ENCODE results near the gene ZNF689. TPM values are rescaled to one million over a fixed set of nuclear protein-coding genes. Genes with fewer than 3 reads are reported as not detected.
A peak's percentile ranks its signal among the peaks of the same experiment; 100 is the strongest.

ZNF689 gene
- total and polyA plus RNA-seq, 8 donors, result 2.9 to 6.1 (median 4.8) TPM

GRCh38 chr16:30609002-30609925, 925 bp downstream of the ZNF689 start:
- H3K4me1 ChIP-seq, result peaks cover 3 to 9% (median 7%) of the 10 kb centered on the region in 3 donors
- intact Hi-C loops (cut with DNase I), result no loop called here
- no peaks in the 10 kb centered on the region for H3K9me3 ChIP-seq
- DNase-seq, result peak; percentile 46 to 85 (median 74)
- FAIRE-seq, result no peak
- peaks cover 1 to 24% (median 10%) of the 10 kb centered on the region in 3 donors for H3K36me3 ChIP-seq
- peak overlapping the region; percentile 59 to 94 (median 74) for H3K4me3 ChIP-seq
- TF ChIP-seq CTCF (IDR thresholded peaks at IDR 0.05), result no peak
- peak overlapping the region; percentile 93 to 98 (median 97) for H3K27ac ChIP-seq
- peak; percentile 64 to 78 (median 72) for ATAC-seq
- WGBS, 2 donors, result 11 to 13% methylated on average over 39 to 40 of the region's 40 CpGs
- H3K27me3 ChIP-seq, result no peaks in the 10 kb centered on the region

- Histone ChIP-seq H3K4me1 (peaks cover 3 to 9% (median 7%) of the 10 kb centered on the region in 3 donors), H3K9me3 (no peaks in the 10 kb centered on the region), H3K4me3 (no peak overlapping the region), H3K36me3 (peaks cover 9 to 34% (median 16%) of the 10 kb centered on the region in 3 donors), H3K27me3 (no peaks in the 10 kb centered on the region), H3K27ac (no peak overlapping the region)
- intact Hi-C loops (cut with DNase I), result no loop called here
- TF ChIP-seq CTCF (IDR thresholded peaks at IDR 0.05), result no peak
- FAIRE-seq, result no peak
- DNase-seq, result no peak
- 91 to 93% methylated on average over 3 of the region's 3 CpGs for WGBS, 2 donors
- no peak for ATAC-seq
Measured at GRCh38 chr16:30606004-30606403, 4.2 kb downstream of the ZNF689 start.

DNA sequence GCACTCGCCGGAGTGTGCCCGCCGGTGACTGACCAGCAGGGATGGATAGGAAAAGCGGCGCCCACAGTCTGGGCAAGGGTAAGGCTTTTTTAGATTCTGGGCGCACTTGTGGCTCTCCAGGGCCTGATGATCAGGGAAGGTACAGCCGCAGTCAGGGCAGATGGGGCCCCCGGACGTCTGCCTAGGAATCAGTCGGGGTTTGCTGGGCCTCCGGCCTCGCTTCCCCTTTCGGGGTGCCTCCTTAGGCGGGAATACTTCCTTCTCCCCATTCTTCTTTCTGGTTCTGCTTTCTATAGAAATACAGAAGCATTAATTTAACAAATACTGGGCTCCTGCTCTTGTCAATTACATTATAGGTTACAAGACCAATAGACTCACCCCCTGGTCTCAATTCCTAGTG, 5.0 kb downstream of the ZNF689 start:
- Histone ChIP-seq H3K27ac (no peak overlapping the region), H3K9me3 (no peaks in the 10 kb centered on the region), H3K4me1 (peaks cover 0 to 7% (median 6%) of the 10 kb centered on the region in 3 donors), H3K36me3 (peaks cover 9 to 34% (median 16%) of the 10 kb centered on the region in 3 donors), H3K4me3 (no peak overlapping the region), H3K27me3 (no peaks in the 10 kb centered on the region)
- WGBS, 2 donors, result 91 to 92% methylated on average over 15 of the region's 15 CpGs
- FAIRE-seq (no peak), DNase-seq (peak in 1 of 6 donors; percentile 39), ATAC-seq (no peak)
- no peak for TF ChIP-seq CTCF (IDR thresholded peaks at IDR 0.05)
- intact Hi-C loops (cut with DNase I), result no loop called here

- TF ChIP-seq CTCF (IDR thresholded peaks at IDR 0.05), result no peak
- DNase-seq (peak in 2 of 6 donors; percentile 34 to 68), ATAC-seq (no peak), FAIRE-seq (no peak)
- Histone ChIP-seq H3K4me1 (peaks cover 0 to 7% (median 6%) of the 10 kb centered on the region in 3 donors), H3K36me3 (peaks cover 9 to 34% (median 16%) of the 10 kb centered on the region in 3 donors), H3K27ac (no peak overlapping the region), H3K27me3 (no peaks in the 10 kb centered on the region), H3K4me3 (no peak overlapping the region), H3K9me3 (no peaks in the 10 kb centered on the region)
- intact Hi-C loops (cut with DNase I), result no loop called here
- WGBS, 2 donors, result 92 to 93% methylated on average over 48 to 49 of the region's 49 CpGs
Measured at GRCh38 chr16:30604316-30604947, 5.8 kb downstream of the ZNF689 start.
